ENCODE results near the gene CLCN4. TPM values are rescaled to one million over a fixed set of nuclear protein-coding genes. Genes with fewer than 3 reads are reported as not detected.
A peak's percentile ranks its signal among the peaks of the same experiment; 100 is the strongest.

The CLCN4 gene
- total and polyA plus RNA-seq, 2 donors from 2014 or later, result 2.4 to 7.3 TPM

DNA sequence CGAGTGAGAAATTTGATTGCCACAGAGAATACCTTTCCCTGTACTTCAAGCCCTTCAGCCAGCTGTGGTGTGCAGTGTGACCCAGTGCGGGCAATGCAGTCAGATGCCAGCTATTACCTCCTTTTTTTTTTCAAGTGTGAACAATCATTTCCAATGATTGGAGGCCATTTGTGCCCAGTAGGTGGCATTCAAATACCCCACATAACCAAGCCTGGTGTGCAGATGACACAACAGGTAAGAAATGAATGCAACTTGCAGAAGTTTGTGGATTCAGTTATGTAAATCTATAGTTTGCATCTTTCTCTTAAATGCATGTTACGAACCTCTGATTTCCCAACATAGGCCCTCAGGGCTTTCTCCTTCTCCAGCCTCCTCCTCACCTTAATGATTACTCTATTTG, 98.0 kb downstream of the CLCN4 start:
- no peaks in the 10 kb centered on the region for H3K36me3 ChIP-seq (ENCODE audit: control insufficient read depth in 2 of 3, insufficient read depth in 3 of 3, low read length in 3 of 3)
- H3K27ac ChIP-seq (ENCODE audit: low read depth in 2 of 2, low read length in 2 of 2), result no peak overlapping the region
- no peaks in the 10 kb centered on the region for H3K27me3 ChIP-seq (ENCODE audit: control insufficient read depth, insufficient read depth, low read length)
- FAIRE-seq, result no peak
- intact Hi-C loops (cut with DNase I), result no loop called here
- peak in 3 of 5 donors; percentile 11 to 35 (median 13) for DNase-seq
- H3K9ac ChIP-seq (ENCODE audit: low read length in 3 of 3), result no peak overlapping the region
- no peaks in the 10 kb centered on the region for H3K9me3 ChIP-seq (ENCODE audit: control insufficient read depth in 2 of 3, insufficient read depth in 1 of 3, low read length in 3 of 3)
- H3K4me1 ChIP-seq (ENCODE audit: control insufficient read depth in 2 of 3, insufficient read depth in 2 of 3, low read depth in 1 of 3, low read length in 3 of 3), result no peaks in the 10 kb centered on the region
- no peak overlapping the region for H3K4me3 ChIP-seq (ENCODE audit: low read length in 3 of 3)
- TF ChIP-seq, protein P1, sequence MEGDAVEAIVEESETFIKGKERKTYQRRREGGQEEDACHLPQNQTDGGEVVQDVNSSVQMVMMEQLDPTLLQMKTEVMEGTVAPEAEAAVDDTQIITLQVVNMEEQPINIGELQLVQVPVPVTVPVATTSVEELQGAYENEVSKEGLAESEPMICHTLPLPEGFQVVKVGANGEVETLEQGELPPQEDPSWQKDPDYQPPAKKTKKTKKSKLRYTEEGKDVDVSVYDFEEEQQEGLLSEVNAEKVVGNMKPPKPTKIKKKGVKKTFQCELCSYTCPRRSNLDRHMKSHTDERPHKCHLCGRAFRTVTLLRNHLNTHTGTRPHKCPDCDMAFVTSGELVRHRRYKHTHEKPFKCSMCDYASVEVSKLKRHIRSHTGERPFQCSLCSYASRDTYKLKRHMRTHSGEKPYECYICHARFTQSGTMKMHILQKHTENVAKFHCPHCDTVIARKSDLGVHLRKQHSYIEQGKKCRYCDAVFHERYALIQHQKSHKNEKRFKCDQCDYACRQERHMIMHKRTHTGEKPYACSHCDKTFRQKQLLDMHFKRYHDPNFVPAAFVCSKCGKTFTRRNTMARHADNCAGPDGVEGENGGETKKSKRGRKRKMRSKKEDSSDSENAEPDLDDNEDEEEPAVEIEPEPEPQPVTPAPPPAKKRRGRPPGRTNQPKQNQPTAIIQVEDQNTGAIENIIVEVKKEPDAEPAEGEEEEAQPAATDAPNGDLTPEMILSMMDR (IDR thresholded peaks at IDR 0.05; ENCODE audit: borderline replicate concordance, extremely low read depth, insufficient read depth), result peak; percentile 33

DNA sequence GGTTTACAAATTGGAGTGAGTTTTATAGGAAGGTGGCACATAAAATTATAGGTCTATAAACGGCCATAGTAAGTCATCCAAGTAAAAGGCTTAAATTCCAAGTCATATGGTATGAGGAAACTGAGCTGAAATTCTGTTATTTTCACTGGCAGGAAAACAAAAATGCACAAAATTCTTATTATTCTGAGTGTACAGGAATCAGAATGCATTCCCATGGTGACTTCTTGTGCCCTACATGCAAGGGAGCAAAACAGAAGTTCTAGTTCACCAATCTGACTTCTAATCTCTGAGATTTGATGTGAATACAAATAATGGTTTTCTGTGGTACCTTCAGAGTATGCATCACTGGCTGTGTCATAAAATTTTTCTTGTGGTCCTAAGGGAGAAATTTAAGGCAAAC, 102.9 kb downstream of the CLCN4 start:
- Histone ChIP-seq H3K27ac (ENCODE audit: low read depth in 2 of 2, low read length in 2 of 2) (no peak overlapping the region), H3K27me3 (ENCODE audit: control insufficient read depth, insufficient read depth, low read length) (no peaks in the 10 kb centered on the region), H3K4me3 (ENCODE audit: low read length in 3 of 3) (no peak overlapping the region), H3K4me1 (ENCODE audit: control insufficient read depth in 2 of 3, insufficient read depth in 2 of 3, low read depth in 1 of 3, low read length in 3 of 3) (no peaks in the 10 kb centered on the region), H3K36me3 (ENCODE audit: control insufficient read depth in 2 of 3, insufficient read depth in 3 of 3, low read length in 3 of 3) (no peaks in the 10 kb centered on the region), H3K9ac (ENCODE audit: low read length in 3 of 3) (no peak overlapping the region), H3K9me3 (ENCODE audit: control insufficient read depth in 2 of 3, insufficient read depth in 1 of 3, low read length in 3 of 3) (no peaks in the 10 kb centered on the region)
- intact Hi-C loops (cut with DNase I), result no loop called here
- TF ChIP-seq, protein P1 (IDR thresholded peaks at IDR 0.05; ENCODE audit: borderline replicate concordance, extremely low read depth, insufficient read depth), result no peak
- DNase-seq, result peak in 1 of 5 donors; percentile 16
- no peak for FAIRE-seq

DNA sequence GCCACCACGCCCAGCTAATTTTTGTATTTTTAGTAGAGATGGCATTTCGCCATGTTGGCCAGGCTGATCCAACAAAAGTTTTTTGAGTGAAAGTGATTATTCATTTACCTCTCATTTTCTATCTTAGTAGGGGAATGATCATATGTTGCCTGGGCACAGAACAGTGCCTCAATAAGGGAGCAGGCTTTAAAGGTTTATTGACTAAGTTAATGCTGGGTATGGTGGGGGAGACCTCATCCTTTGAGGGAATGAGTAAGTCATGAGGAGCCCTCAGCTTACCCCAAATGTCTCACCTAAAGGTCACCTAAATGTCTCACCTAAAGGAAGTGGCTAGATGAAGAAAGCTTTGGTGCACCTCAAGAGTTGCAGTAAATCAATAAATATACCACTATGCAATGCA, 109.0 kb downstream of the CLCN4 start:
- Histone ChIP-seq H3K4me1 (ENCODE audit: control insufficient read depth in 2 of 3, insufficient read depth in 2 of 3, low read depth in 1 of 3, low read length in 3 of 3) (no peaks in the 10 kb centered on the region), H3K9me3 (ENCODE audit: control insufficient read depth in 2 of 3, insufficient read depth in 1 of 3, low read length in 3 of 3) (no peaks in the 10 kb centered on the region), H3K36me3 (ENCODE audit: control insufficient read depth in 2 of 3, insufficient read depth in 3 of 3, low read length in 3 of 3) (no peaks in the 10 kb centered on the region), H3K4me3 (ENCODE audit: low read length in 3 of 3) (no peak overlapping the region), H3K9ac (ENCODE audit: low read length in 3 of 3) (no peak overlapping the region), H3K27me3 (ENCODE audit: control insufficient read depth, insufficient read depth, low read length) (no peaks in the 10 kb centered on the region), H3K27ac (ENCODE audit: low read depth in 2 of 2, low read length in 2 of 2) (no peak overlapping the region)
- FAIRE-seq (no peak), DNase-seq (no peak)
- TF ChIP-seq, protein P1 (IDR thresholded peaks at IDR 0.05; ENCODE audit: borderline replicate concordance, extremely low read depth, insufficient read depth), result no peak
- intact Hi-C loops (cut with DNase I), result no loop called here

DNA sequence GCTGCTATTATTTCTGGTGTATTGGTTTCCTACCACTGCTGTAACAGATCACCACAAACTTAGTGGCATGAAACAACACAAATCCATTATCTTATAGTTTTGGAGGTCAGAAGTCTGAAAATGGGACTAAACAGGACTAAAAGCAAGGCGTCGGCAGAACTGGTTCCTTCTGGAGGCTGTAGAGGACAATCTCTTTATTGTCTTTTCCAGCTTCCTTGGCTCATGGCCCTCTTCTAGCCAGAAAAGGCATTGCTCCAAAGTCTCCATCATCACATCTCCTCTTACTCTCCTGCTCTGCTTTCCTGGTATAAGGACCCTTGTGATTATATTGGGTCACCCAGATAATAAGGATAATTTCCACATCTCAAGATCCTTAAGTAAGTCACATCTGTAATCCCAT, 121.9 kb downstream of the CLCN4 start:
- no peaks in the 10 kb centered on the region for H3K4me1 ChIP-seq (ENCODE audit: control insufficient read depth in 2 of 3, insufficient read depth in 2 of 3, low read depth in 1 of 3, low read length in 3 of 3)
- H3K27ac ChIP-seq (ENCODE audit: low read depth in 2 of 2, low read length in 2 of 2), result no peak overlapping the region
- DNase-seq (no peak), FAIRE-seq (no peak)
- H3K27me3 ChIP-seq (ENCODE audit: control insufficient read depth, insufficient read depth, low read length), result peaks cover 2% of the 10 kb centered on the region
- TF ChIP-seq, protein P1 (IDR thresholded peaks at IDR 0.05; ENCODE audit: borderline replicate concordance, extremely low read depth, insufficient read depth), result no peak
- intact Hi-C loops (cut with DNase I), result no loop called here
- no peaks in the 10 kb centered on the region for H3K36me3 ChIP-seq (ENCODE audit: control insufficient read depth in 2 of 3, insufficient read depth in 3 of 3, low read length in 3 of 3)
- H3K9ac ChIP-seq (ENCODE audit: low read length in 3 of 3), result no peak overlapping the region
- H3K9me3 ChIP-seq (ENCODE audit: control insufficient read depth in 2 of 3, insufficient read depth in 1 of 3, low read length in 3 of 3), result no peaks in the 10 kb centered on the region
- no peak overlapping the region for H3K4me3 ChIP-seq (ENCODE audit: low read length in 3 of 3)

All from kidney (tissue), 14 donors.